ENCODE measurements around the gene KRTAP12-4. TPM values are rescaled to one million over a fixed set of nuclear protein-coding genes. Genes with fewer than 3 reads are reported as not detected.
"Not testable (repeated sequence)": the region's sequence is repeated elsewhere in the genome, so short reads cannot be mapped to it uniquely, and the experiment has no call there.

Gene KRTAP12-4
- total RNA-seq, 2 donors from 2014 or later: not detected

DNA sequence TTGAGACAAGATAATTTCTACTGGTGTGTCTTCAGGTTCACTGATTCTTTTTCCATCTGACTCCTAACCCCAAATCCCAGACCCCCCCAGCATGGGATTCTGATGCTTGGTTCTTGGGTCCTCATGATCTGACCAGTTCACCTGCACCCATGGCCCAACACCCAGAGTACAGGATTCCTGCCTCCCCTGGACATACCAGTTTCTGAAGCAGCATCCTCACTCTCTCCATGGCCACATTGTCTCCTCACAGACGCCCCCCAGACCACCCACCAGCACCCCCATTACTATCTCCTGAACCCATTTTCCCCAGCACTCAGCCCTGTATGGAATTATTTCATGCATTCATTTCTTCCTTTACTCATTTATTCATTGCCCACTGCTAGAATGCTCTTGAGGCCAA, 2.4 kb upstream of the KRTAP12-4 start:
- peaks cover 17% of the 10 kb centered on the region for H3K36me3 Mint-ChIP-seq
- peaks cover 34 to 47% of the 10 kb centered on the region in 2 donors for H3K4me1 Mint-ChIP-seq (ENCODE audit: low read depth in 2 of 2)
- no peak for DNase-seq (ENCODE audit: low spot score)
- no peak for ATAC-seq
- peaks cover 12% of the 10 kb centered on the region for H3K9me3 Mint-ChIP-seq
- H3K4me3 Mint-ChIP-seq: peak overlapping the region; percentile 80
- peak overlapping the region; percentile 69 to 75 for H3K27ac Mint-ChIP-seq
- H3K27me3 Mint-ChIP-seq: peaks cover 0 to 2% of the 10 kb centered on the region in 2 donors

DNA sequence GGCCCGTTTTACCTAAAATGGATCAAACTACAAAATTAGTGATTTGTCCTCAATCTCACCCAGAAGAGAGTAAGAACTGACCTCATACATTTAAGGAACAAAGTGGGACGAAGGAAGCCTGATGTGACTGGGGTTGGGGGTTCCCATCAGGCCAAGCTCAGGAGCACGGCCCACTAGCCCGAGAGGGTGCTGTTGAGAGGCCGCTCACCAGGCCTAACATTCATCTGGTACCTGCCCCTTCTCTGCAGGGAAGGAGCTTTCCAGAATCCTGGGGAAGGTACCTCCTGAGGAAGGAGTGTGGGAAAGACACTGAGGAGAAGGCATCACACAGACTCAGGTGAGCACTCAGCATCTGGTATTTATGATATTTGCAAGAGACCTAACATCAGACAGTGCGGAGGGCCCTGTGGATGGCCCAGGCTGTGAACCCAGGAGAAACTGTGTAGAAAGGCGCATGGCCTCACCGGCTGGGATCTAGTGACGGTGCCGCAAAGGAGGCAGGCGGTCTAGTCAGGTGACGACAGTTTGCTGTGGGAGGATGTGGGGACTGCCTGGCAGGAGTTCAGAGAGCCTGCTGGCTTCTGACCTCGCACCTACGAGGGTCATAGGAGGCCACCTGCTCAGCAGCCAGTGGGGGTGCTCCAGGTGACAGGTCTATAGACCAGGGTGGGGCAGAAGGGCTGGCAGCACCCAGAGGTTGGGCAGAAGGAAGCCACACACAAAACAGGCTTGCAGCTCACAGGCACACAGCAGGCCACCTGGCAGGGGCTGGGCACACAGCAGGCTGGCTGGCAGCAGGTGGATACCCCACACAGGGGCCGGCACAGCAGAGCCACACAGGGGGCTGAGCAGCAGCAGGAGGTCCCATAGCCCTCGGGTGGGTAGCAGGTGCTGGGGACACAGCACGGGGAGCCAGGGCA, 543 bp downstream of the KRTAP12-4 start:
- Mint-ChIP-seq H3K9me3 (peaks cover 12% of the 10 kb centered on the region), H3K27ac (no peak overlapping the region), H3K4me1 (ENCODE audit: low read depth in 2 of 2) (peaks cover 23 to 34% of the 10 kb centered on the region in 2 donors), H3K36me3 (peaks cover 17% of the 10 kb centered on the region), H3K27me3 (no peaks in the 10 kb centered on the region), H3K4me3 (no peak overlapping the region)
- ATAC-seq: no peak
- DNase-seq (ENCODE audit: low spot score): no peak

DNA sequence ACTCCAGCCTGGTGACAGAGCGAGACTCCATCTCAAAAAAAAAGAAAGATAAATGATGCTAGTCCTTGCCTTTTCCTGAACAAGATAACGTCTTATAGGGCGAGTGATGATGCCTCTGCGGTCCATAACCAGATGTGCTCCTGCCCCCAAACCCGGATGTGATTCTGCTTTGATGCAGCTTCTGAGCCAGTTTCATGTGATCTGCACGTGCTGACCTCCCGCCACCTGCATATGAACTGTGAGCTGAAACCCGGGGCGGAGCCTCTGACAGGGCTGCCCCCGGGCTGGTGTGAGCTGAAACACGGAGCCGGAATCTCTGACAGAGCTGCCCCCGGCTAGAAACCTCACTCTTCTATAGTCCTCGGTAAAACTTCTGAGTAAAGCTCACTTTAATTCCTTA, 1.3 kb downstream of the KRTAP12-4 start:
- H3K4me1 Mint-ChIP-seq (ENCODE audit: low read depth in 2 of 2): peaks cover 15 to 26% of the 10 kb centered on the region in 2 donors
- DNase-seq (ENCODE audit: low spot score) (no peak), ATAC-seq (no peak)
- no peak overlapping the region for H3K4me3 Mint-ChIP-seq
- H3K27me3 Mint-ChIP-seq: no peaks in the 10 kb centered on the region
- H3K9me3 Mint-ChIP-seq: peaks cover 12% of the 10 kb centered on the region
- H3K36me3 Mint-ChIP-seq: peaks cover 17% of the 10 kb centered on the region
- H3K27ac Mint-ChIP-seq: no peak overlapping the region

DNA sequence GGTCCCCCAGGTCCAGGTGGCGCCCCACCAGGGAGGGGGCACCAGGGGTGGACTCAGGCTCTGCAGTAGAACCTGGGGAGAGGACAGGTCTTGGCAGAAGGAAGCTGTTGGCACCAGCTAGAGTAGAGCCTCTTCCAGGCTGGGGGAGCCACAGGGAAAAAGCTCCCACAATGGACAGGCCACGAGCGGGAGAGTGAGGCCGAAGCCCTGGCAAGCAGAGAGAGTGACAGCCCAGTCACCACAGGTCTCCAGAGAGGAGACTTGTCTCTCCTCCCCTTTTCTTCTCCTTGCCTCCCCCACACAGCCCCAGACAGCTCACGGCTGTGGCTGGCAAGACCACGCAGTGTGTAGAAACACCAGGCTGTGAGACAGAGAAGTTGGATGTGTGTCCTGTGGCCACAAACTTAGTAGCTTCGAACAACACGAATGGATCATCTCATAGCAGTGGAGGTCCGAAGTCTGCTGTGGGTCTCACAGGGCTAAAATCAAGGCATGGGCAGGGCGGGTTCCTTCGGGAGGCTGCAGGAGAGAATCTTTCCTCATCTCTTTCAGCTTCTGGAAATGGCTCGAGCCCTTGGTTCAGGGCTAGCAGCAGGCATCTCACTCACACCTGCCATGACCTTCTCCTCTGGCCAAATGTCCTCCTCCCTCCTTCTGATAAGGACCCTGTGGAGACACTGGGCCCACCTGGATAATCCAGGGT, 3.3 kb downstream of the KRTAP12-4 start:
- Mint-ChIP-seq H3K36me3 (peaks cover 3% of the 10 kb centered on the region), H3K9me3 (peaks cover 1% of the 10 kb centered on the region), H3K27ac (no peak overlapping the region), H3K27me3 (no peaks in the 10 kb centered on the region), H3K4me3 (no peak overlapping the region), H3K4me1 (ENCODE audit: low read depth in 2 of 2) (peaks cover 0 to 10% of the 10 kb centered on the region in 2 donors)
- ATAC-seq: no peak
- no peak for DNase-seq (ENCODE audit: low spot score)

DNA sequence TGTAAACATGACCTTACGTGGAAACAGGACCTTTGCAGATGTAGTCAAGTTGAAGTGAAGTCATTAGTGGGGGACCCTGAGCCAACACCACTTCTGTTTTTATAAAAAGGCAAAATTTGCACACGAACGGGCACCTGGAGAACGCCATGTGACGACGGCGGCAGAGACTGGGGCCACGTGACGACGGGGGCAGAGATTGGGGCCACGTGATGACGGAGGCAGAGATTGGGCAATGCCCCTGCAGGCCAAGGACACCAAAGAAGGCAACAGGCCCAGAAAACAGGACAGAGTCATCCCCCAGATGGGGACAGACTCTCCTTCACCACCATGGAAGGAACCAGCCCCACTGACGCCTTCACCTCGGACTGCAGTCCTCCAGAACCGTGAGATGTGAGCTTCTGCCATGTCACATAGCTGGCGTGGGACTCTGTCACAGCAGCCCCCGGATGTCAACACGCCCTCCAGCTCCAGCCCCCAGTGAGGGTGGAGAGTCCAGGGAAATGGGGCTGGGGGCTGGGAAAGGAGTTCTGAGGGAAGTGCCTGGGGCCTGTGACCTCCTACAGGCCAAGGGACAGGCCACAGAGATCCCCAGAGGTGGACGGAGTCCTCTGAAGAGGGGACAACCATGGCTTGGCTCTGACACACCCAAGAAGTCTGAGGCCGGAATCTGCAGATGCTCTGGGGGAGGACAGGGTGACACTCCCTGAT, 4.0 kb downstream of the KRTAP12-4 start:
- Mint-ChIP-seq H3K4me1 (ENCODE audit: low read depth in 2 of 2) (peaks cover 0 to 9% of the 10 kb centered on the region in 2 donors), H3K27me3 (no peaks in the 10 kb centered on the region), H3K4me3 (no peak overlapping the region), H3K9me3 (no peaks in the 10 kb centered on the region), H3K27ac (no peak overlapping the region), H3K36me3 (no peaks in the 10 kb centered on the region)
- no peak for DNase-seq (ENCODE audit: low spot score)
- ATAC-seq: no peak

DNA sequence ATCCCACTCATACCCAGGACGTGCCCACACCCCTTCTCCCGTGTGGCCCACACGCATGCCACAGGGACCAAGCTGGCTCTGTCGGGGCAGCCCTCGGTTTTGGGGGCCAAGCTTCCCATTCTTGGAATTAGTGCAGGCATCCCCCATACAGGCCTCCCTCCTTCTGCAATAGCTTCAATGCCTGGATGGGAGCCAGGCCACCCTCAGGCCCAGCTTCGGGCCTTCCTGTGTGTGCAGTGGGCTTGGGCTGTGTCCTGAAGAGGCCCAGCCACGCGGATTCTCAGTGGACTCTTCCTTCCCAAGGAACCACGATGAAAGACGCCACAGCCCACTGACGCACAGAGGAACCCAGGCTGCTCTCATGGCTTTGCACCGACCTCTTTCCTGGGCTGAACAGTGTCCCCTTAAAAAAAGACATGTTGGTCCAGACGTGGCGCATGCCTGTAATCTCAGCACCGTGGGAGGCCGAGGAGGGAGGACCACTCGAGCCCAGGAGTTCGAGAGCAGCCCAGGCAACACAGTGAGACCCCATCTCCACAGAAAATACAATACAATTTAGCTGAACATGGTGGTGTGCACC, 4.8 kb downstream of the KRTAP12-4 start:
- H3K27me3 Mint-ChIP-seq: no peaks in the 10 kb centered on the region
- no peak for DNase-seq (ENCODE audit: low spot score)
- no peak overlapping the region for H3K27ac Mint-ChIP-seq
- H3K4me3 Mint-ChIP-seq: no peak overlapping the region
- peaks cover 0 to 7% of the 10 kb centered on the region in 2 donors for H3K4me1 Mint-ChIP-seq (ENCODE audit: low read depth in 2 of 2)
- H3K9me3 Mint-ChIP-seq: peaks cover 3% of the 10 kb centered on the region
- H3K36me3 Mint-ChIP-seq: peaks cover 5% of the 10 kb centered on the region
- ATAC-seq: no peak

DNA sequence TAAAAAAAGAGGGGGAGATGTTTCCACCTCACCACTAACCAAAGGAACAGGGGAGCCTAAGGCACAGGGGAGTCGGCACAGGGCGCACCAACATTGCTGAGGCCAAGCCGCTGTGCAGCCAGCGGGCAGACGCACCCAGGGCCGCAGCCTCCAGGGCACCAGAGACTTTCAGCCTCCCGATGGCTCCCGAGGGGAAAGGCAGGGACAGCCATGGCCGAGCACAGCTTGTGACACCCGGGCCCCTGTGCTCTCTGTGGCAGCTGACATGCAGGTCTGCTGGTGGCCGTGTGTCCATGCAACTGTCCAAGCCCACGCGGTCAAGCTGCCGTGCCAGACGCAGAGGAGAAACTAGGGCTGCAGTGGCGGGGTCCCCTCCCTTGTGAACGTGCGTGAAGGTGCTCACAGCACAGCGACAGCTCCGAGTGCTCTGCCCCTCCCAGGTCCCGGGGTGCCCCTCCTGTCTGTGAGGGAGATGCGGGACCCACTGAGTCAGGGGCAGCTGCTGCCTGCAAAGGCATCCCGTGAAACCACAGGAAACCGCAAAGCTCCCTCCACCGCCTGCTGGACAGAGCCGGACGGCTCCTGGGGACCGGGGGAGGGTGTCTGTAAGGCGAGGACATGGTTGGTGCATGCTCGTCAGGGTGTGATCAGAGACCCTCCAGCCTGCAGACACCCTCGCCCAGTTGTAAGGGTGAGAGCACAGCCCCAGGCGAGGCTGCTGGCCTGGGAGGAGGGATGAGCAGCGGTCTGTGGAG, 5.7 kb downstream of the KRTAP12-4 start:
- Mint-ChIP-seq H3K27ac (no peak overlapping the region), H3K36me3 (peaks cover 11% of the 10 kb centered on the region), H3K27me3 (no peaks in the 10 kb centered on the region), H3K4me1 (ENCODE audit: low read depth in 2 of 2) (peaks cover 0 to 4% of the 10 kb centered on the region in 2 donors), H3K4me3 (no peak overlapping the region), H3K9me3 (peaks cover 6% of the 10 kb centered on the region)
- ATAC-seq (no peak), DNase-seq (ENCODE audit: low spot score) (no peak)

DNA sequence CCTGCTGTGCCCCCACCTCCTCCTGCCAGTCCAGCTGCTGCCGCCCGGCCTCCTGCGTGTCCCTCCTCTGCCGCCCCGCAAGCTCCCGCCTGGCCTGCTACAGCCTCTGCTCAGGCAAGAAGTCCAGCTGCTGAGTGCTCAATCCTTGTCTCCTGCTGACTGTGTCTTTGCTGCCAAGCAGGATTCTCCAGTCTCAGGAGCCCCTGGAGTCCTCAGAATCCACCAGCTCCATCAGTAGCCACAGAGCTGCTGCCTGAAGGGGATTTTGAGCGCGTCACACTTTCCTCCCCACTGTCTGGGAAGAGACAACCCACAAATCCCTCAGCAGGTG, 7.3 kb downstream of the KRTAP12-4 start:
- Mint-ChIP-seq H3K36me3 (peaks cover 16% of the 10 kb centered on the region), H3K4me1 (ENCODE audit: low read depth in 2 of 2) (peaks cover 0 to 7% of the 10 kb centered on the region in 2 donors), H3K27me3 (peaks cover 0 to 4% of the 10 kb centered on the region in 2 donors), H3K9me3 (peaks cover 12% of the 10 kb centered on the region), H3K4me3 (no peak overlapping the region), H3K27ac (no peak overlapping the region)
- peak; percentile 45 for DNase-seq (ENCODE audit: low spot score)
- ATAC-seq: no peak

DNA sequence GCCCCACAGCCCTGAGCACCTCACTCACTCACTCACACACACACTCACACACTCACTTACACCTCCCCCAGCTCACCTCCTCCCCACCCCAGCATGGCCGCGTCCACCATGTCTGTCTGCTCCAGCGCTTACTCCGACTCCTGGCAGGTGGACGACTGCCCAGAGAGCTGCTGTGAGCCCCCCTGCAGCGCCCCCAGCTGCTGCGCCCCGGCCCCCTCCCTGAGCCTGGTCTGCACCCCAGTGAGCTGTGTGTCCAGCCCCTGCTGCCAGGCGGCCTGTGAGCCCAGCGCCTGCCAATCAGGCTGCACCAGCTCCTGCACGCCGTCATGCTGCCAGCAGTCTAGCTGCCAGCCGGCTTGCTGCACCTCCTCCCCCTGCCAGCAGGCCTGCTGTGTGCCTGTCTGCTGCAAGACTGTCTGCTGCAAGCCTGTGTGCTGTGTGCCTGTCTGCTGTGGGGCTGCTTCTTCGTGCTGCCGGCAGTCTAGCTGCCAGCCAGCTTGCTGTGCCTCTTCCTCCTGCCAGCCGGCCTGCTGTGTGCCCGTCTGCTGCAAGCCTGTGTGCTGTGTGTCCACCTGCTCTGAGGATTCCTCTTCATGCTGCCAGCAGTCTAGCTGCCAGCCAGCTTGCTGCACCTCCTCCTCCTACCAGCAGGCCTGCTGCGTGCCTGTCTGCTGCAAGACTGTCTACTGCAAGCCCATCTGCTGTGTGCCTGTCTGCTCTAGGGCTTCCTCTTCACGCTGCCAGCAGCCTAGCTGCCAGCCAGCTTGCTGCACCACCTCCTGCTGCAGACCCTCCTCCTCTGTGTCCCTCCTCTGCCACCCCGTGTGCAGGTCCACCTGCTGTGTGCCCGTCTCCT, 7.9 kb downstream of the KRTAP12-4 start, which contains the start of gene KRTAP10-11:
Gene KRTAP10-11 (plus strand): TSS at position 49 of the 856 bp plus-strand sequence. CDS start 45 bp downstream, at position 94.
- peak; percentile 56 for DNase-seq (ENCODE audit: low spot score)
- not testable (repeated sequence) for ATAC-seq; H3K27me3 Mint-ChIP-seq; H3K4me1 Mint-ChIP-seq (ENCODE audit: low read depth in 2 of 2); H3K27ac Mint-ChIP-seq; H3K4me3 Mint-ChIP-seq
- H3K36me3 Mint-ChIP-seq: peaks cover 16% of the 10 kb centered on the region
- H3K9me3 Mint-ChIP-seq: peaks cover 12% of the 10 kb centered on the region

DNA sequence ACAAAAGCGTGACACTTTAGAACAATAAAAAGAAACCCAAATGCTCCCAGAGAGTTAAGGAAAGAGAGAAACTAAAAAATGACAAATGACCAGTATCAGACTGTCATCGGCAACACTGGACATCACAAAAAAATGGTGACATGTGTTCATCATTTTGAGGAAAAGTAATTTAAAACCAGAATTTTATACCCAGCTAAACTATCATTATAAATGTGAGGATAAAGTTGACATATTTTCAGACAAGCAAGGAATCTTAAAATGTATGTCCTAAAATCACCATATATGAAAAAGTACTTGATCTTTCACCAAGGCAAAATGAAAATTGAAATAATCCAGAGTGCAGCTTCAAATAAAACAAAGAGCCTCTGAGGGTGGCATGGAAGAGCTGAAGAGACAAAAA, 9.6 kb downstream of the KRTAP12-4 start:
- peaks cover 27% of the 10 kb centered on the region for H3K36me3 Mint-ChIP-seq
- DNase-seq (ENCODE audit: low spot score) (no peak), ATAC-seq (no peak)
- no peak overlapping the region for H3K4me3 Mint-ChIP-seq
- H3K27ac Mint-ChIP-seq: no peak overlapping the region
- H3K9me3 Mint-ChIP-seq: peaks cover 17% of the 10 kb centered on the region
- peaks cover 9 to 15% of the 10 kb centered on the region in 2 donors for H3K27me3 Mint-ChIP-seq
- peaks cover 0 to 7% of the 10 kb centered on the region in 2 donors for H3K4me1 Mint-ChIP-seq (ENCODE audit: low read depth in 2 of 2)

DNA sequence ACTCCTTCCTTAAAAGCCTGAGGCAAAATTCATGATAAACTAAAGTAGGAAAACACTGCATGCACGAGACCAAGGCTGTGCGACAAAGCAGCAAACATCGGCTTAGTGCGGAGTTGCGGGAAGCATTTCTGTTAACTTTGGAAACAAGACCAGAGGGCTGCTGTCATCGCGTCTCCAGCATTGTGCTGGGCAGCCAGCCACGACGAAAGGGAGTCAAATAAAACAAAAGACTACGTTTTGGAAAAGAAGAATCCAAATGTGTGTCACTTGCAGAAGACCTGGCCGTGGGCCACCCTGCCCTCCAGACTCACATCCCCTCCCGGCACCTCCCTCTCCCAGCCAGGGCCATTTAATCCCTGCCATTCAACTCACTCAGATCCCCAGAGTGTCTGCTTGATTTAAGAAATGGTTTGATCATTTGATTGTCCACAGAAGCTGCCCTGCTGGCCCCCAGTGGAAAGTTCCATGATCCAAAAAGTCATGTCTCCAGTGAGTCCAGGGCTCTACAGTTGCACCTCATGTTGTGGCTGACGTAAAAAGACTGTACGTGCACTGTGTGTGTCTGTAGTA, 10.6 kb downstream of the KRTAP12-4 start:
- Mint-ChIP-seq H3K4me1 (ENCODE audit: low read depth in 2 of 2) (peaks cover 0 to 7% of the 10 kb centered on the region in 2 donors), H3K36me3 (peaks cover 28% of the 10 kb centered on the region), H3K27ac (no peak overlapping the region), H3K27me3 (peaks cover 9 to 15% of the 10 kb centered on the region in 2 donors), H3K9me3 (peaks cover 17% of the 10 kb centered on the region), H3K4me3 (no peak overlapping the region)
- DNase-seq (ENCODE audit: low spot score): no peak
- ATAC-seq: no peak

DNA sequence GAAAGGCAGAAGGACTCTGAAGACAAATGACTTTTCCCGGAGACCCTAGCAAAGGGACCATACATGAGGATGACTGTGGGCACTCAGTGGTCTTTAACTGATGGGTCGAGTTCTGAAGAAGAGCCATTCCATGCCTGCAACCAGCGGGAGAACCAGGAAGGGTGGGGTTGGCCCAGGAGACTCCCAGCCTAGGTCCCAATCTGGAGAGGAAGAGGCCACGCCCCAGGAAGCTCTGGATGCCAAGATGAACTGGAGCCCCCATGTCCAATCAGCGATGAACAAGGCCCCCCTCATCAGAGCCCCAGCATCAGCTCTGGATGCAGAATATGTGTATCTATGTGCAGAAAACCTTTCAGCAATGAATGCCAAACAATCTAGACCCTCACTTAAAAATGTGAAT, 13.7 kb downstream of the KRTAP12-4 start:
- no peak for DNase-seq (ENCODE audit: low spot score)
- H3K4me3 Mint-ChIP-seq: no peak overlapping the region
- H3K27ac Mint-ChIP-seq: no peak overlapping the region
- H3K27me3 Mint-ChIP-seq: peaks cover 9 to 23% of the 10 kb centered on the region in 2 donors
- peaks cover 17% of the 10 kb centered on the region for H3K9me3 Mint-ChIP-seq
- no peak for ATAC-seq
- peaks cover 28% of the 10 kb centered on the region for H3K36me3 Mint-ChIP-seq
- H3K4me1 Mint-ChIP-seq (ENCODE audit: low read depth in 2 of 2): peaks cover 0 to 3% of the 10 kb centered on the region in 2 donors

All from natural killer cell treated with Interleukin-12 subunit alpha and Interleukin-12 subunit beta and Interleukin-15 and Interleukin-18, amount 100 ng/mL, for 72 hours (primary cell).